GM23338 (cell line): ENCODE measurements around the gene FAM81B. TPM values are rescaled to one million over a fixed set of nuclear protein-coding genes. Genes with fewer than 3 reads are reported as not detected.

ENCODE experiments used
- ATAC-seq: fragments of 200-7000 bp; cut with Tn5 transposase; 3 replicates; pipeline ENCODE4 v1.9.1; 2020
- DNase-seq: peaks from one replicate; pipeline ENCODE4 v3.0.0-alpha.2; 2015; ENCODE audit warnings: low spot score
- H2AFZ ChIP-seq: fragments of 200-600 bp; sonication (generic); 2 replicates; pipeline ENCODE4 v1.8.0; 2016; ENCODE audit warnings: antibody characterized with exemption, mild to moderate bottlenecking, moderate library complexity
- H3F3A ChIP-seq: fragments of 200-600 bp; sonication (generic); replicated peaks from 2 replicates; pipeline ENCODE4 v1.8.0; 2017; ENCODE audit warnings: antibody characterized with exemption, mixed run types, low read depth
- H3K27ac ChIP-seq: fragments of 200-600 bp; sonication (generic); 2 replicates; pipeline ENCODE4 v1.6.1; 2016; ENCODE audit warnings: low read depth
- H3K27me3 ChIP-seq: fragments of 200-600 bp; sonication (generic); 2 replicates; pipeline ENCODE4 v1.8.0; 2016; ENCODE audit warnings: mild to moderate bottlenecking, mixed run types, moderate library complexity; ENCODE audit not compliant: insufficient read depth
- H3K36me3 ChIP-seq: fragments of 200-600 bp; sonication (generic); 2 replicates; pipeline ENCODE4 v1.8.0; 2016; ENCODE audit warnings: mild to moderate bottlenecking; ENCODE audit not compliant: insufficient read depth
- H3K4me1 ChIP-seq: fragments of 200-600 bp; sonication (generic); 2 replicates; pipeline ENCODE4 v1.8.0; 2016; ENCODE audit warnings: mild to moderate bottlenecking, moderate library complexity; ENCODE audit not compliant: insufficient read depth
- H3K4me2 ChIP-seq: fragments of 200-600 bp; sonication (generic); 2 replicates; pipeline ENCODE4 v1.7.1; 2017; ENCODE audit warnings: mixed run types
- H3K4me3 ChIP-seq: fragments of 200-600 bp; sonication (generic); 2 replicates; pipeline ENCODE4 v1.6.1; 2016; ENCODE audit warnings: mixed run types
- H3K79me2 ChIP-seq: fragments of 200-600 bp; sonication (generic); replicated peaks from 2 replicates; pipeline ENCODE4 v1.8.0; 2017; ENCODE audit warnings: mild to moderate bottlenecking; ENCODE audit not compliant: insufficient read depth
- H3K9me2 ChIP-seq: fragments of 200-600 bp; sonication (generic); 2 replicates; pipeline ENCODE4 v1.8.0; 2017; ENCODE audit not compliant: insufficient read depth
- H4K20me1 ChIP-seq: fragments of 200-600 bp; sonication (generic); replicated peaks from 2 replicates; pipeline ENCODE4 v1.8.0; 2017; ENCODE audit warnings: mild to moderate bottlenecking; ENCODE audit not compliant: insufficient read depth
- H3K27ac Mint-ChIP-seq: 2 replicates; pipeline ENCODE4 v1.8.0; 2020; ENCODE audit warnings: inconsistent platforms, mild to moderate bottlenecking, moderate library complexity, mixed read lengths
- H3K27me3 Mint-ChIP-seq: 3 replicates; pipeline ENCODE4 v1.8.0; 2022; ENCODE audit warnings: low read depth, mild to moderate bottlenecking, moderate library complexity, mixed read lengths, inconsistent platforms; ENCODE audit not compliant: insufficient read depth, poor library complexity
- H3K36me3 Mint-ChIP-seq: 3 replicates; pipeline ENCODE4 v1.8.0; 2021; ENCODE audit warnings: low read depth, mild to moderate bottlenecking, inconsistent platforms, moderate library complexity, mixed read lengths
- H3K4me1 Mint-ChIP-seq: 3 replicates; pipeline ENCODE4 v1.8.0; 2020; ENCODE audit warnings: mild to moderate bottlenecking, inconsistent platforms, mixed read lengths
- H3K4me3 Mint-ChIP-seq: 3 replicates; pipeline ENCODE4 v1.8.0; 2021; ENCODE audit warnings: moderate library complexity, mild to moderate bottlenecking, inconsistent platforms, mixed read lengths
- H3K9me3 Mint-ChIP-seq: 3 replicates; pipeline ENCODE4 v1.8.0; 2020; ENCODE audit warnings: moderate library complexity, mild to moderate bottlenecking, inconsistent platforms, mixed read lengths
- CREB1 ChIP-seq: fragments of 250-450 bp; sonication (Bioruptor Pico); IDR thresholded peaks from 2 replicates; pipeline ENCODE4 v1.5.0; 2020; ENCODE audit warnings: low read depth, mild to moderate bottlenecking, moderate library complexity
- EZH2 ChIP-seq: fragments of 200-600 bp; sonication (generic); IDR thresholded peaks from one replicate; pipeline ENCODE4 v1.8.0; 2017; ENCODE audit warnings: antibody characterized with exemption, mild to moderate bottlenecking, low read depth; ENCODE audit not compliant: unreplicated experiment
- JUNB ChIP-seq: IDR thresholded peaks from one replicate; pipeline ENCODE4 v1.6.1; 2016; ENCODE audit warnings: antibody characterized with exemption; ENCODE audit not compliant: unreplicated experiment
- NANOG ChIP-seq: IDR thresholded peaks from 2 replicates; pipeline ENCODE4 v1.6.1; 2016; ENCODE audit warnings: antibody characterized with exemption, borderline replicate concordance
- POLR2AphosphoS5 ChIP-seq: IDR thresholded peaks from 2 replicates; pipeline ENCODE4 v1.6.1; 2016; ENCODE audit warnings: antibody characterized with exemption, low read depth
- REST ChIP-seq: IDR thresholded peaks from one replicate; pipeline ENCODE4 v1.6.1; 2018; ENCODE audit warnings: antibody characterized with exemption; ENCODE audit not compliant: unreplicated experiment
- STAT1 ChIP-seq: IDR thresholded peaks from one replicate; pipeline ENCODE4 v1.6.1; 2016; ENCODE audit warnings: antibody characterized with exemption; ENCODE audit not compliant: unreplicated experiment
- ZNF114 ChIP-seq: fragments of 250-450 bp; sonication (Bioruptor Pico); IDR thresholded peaks from 2 replicates; pipeline ENCODE4 v1.5.0; 2020; ENCODE audit warnings: mild to moderate bottlenecking, moderate library complexity
- ZNF331 ChIP-seq: fragments of 250-450 bp; sonication (Bioruptor Pico); IDR thresholded peaks from 2 replicates; pipeline ENCODE4 v1.5.0; 2020; ENCODE audit warnings: low read depth, mild to moderate bottlenecking, moderate library complexity
- polyA plus RNA-seq: library from polyadenylated mRNA; unstranded; fragments of >200 nt; fragmentation: Nextera tagmentation; extraction: Ambion mirVana; gene quantifications from 2 replicates; pipeline ENCODE4 v1.2.1, GENCODE V29; 2016
- total RNA-seq: library from RNA; depleted of rRNA; stranded (reverse); fragments of >200 nt; shearing (Covaris generic); gene quantifications from 2 replicates; pipeline ENCODE4 v1.2.3, GENCODE V29; 2014
- TF ChIP-seq, protein P1 (sequence below), 2 experiments: fragments of 200-600 bp in 1 of 2; sonication (generic) in 1 of 2; conservative IDR thresholded peaks; 2 replicates each; pipeline versions ENCODE4 v1.5.1 to v1.6.1; 2016 to 2017; ENCODE audit warnings: antibody characterized with exemption in 2 of 2, low read depth in 2 of 2, mild to moderate bottlenecking in 2 of 2, moderate library complexity in 1 of 2
- TF ChIP-seq, protein P2 (sequence below): IDR thresholded peaks from 2 replicates; pipeline ENCODE4 v1.6.1; 2016; ENCODE audit warnings: antibody characterized with exemption

Gene FAM81B
- total and polyA plus RNA-seq, 2 experiments from 2014 or later, result 0.40 TPM; not detected in 1

DNA sequence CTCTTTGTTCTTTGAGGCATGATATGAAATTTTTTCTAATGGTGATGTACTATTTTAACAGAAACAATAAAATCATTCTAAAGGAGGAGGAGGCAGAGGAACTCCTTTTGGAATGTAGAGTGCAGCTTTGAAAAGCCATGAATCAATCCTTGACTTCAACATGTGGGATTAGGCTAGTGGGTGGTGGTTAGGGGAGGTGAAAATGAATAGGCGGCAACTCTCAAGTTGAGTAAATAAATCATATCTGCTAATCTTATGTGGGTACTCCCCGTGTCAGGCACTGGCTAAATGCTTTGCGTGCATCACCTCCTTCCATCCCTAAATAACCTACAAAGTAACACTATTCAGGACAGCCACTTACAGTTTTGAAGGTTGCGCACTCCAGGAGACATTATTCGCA is 35.1 kb downstream of the FAM81B start (continued):
- TF ChIP-seq REST (no peak), ZNF331 (CRISPR knock-in tag) (no peak), NANOG (no peak), ZNF114 (CRISPR knock-in tag) (no peak), STAT1 (no peak), POLR2AphosphoS5 (no peak), EZH2 (no peak), CREB1 (CRISPR knock-in tag) (no peak), JUNB (no peak)
- TF ChIP-seq, protein P1, sequence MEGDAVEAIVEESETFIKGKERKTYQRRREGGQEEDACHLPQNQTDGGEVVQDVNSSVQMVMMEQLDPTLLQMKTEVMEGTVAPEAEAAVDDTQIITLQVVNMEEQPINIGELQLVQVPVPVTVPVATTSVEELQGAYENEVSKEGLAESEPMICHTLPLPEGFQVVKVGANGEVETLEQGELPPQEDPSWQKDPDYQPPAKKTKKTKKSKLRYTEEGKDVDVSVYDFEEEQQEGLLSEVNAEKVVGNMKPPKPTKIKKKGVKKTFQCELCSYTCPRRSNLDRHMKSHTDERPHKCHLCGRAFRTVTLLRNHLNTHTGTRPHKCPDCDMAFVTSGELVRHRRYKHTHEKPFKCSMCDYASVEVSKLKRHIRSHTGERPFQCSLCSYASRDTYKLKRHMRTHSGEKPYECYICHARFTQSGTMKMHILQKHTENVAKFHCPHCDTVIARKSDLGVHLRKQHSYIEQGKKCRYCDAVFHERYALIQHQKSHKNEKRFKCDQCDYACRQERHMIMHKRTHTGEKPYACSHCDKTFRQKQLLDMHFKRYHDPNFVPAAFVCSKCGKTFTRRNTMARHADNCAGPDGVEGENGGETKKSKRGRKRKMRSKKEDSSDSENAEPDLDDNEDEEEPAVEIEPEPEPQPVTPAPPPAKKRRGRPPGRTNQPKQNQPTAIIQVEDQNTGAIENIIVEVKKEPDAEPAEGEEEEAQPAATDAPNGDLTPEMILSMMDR (conservative IDR thresholded peaks at IDR 0.05; ENCODE audit: low read depth in 2 of 2), result no peak
- TF ChIP-seq, protein P2, sequence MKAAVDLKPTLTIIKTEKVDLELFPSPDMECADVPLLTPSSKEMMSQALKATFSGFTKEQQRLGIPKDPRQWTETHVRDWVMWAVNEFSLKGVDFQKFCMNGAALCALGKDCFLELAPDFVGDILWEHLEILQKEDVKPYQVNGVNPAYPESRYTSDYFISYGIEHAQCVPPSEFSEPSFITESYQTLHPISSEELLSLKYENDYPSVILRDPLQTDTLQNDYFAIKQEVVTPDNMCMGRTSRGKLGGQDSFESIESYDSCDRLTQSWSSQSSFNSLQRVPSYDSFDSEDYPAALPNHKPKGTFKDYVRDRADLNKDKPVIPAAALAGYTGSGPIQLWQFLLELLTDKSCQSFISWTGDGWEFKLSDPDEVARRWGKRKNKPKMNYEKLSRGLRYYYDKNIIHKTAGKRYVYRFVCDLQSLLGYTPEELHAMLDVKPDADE, result no peak

DNA sequence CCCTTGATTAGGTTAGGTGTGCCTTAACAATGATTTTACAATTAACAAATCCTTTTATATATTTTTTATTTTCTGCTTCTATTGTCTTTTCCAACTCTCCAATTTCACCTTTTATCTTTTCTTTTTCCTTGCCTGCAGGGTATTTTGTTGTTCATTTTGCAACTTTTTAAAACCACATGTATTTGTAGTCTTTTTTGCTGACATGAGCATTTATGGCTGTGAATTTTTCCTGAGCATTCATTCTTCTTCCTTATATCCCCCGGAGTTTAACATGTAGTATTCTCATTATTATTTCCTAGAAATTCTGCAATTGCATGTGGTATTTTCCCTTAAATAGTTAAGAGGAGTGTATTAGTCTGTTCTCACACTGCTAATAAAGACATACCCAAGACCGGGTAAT is 41.6 kb downstream of the FAM81B start:
- Mint-ChIP-seq H3K9me3 (peaks cover 6% of the 10 kb centered on the region; the same call in 1 of the 3 replicates), H3K36me3 (peaks cover 5% of the 10 kb centered on the region; the same call in 1 of the 3 replicates), H3K4me1 (peaks cover 5% of the 10 kb centered on the region; the same call in 1 of the 3 replicates), H3K4me3 (no peak overlapping the region), H3K27ac (no peak overlapping the region), H3K27me3 (no peaks in the 10 kb centered on the region)
- H4K20me1 ChIP-seq, result no peaks in the 10 kb centered on the region
- H3K27me3 ChIP-seq, result no peaks in the 10 kb centered on the region
- DNase-seq (no peak), ATAC-seq (no peak)
- peaks cover 4% of the 10 kb centered on the region for H3K4me1 ChIP-seq
- H3K36me3 ChIP-seq, result no peaks in the 10 kb centered on the region
- no peaks in the 10 kb centered on the region for H3F3A ChIP-seq
- no peak overlapping the region for H3K4me2 ChIP-seq
- no peaks in the 10 kb centered on the region for H3K79me2 ChIP-seq
- H3K9me2 ChIP-seq, result no peaks in the 10 kb centered on the region
- TF ChIP-seq STAT1, result no peak
- H2AFZ ChIP-seq, result no peak overlapping the region
- no peak overlapping the region for H3K27ac ChIP-seq
- H3K4me3 ChIP-seq, result no peak overlapping the region
